ENCODE measurements around the gene HIRA. TPM values are rescaled to one million over a fixed set of nuclear protein-coding genes. Genes with fewer than 3 reads are reported as not detected.

Gene HIRA
- total and polyA plus RNA-seq, 4 donors: 4.1 to 32.5 (median 23.0) TPM

DNA sequence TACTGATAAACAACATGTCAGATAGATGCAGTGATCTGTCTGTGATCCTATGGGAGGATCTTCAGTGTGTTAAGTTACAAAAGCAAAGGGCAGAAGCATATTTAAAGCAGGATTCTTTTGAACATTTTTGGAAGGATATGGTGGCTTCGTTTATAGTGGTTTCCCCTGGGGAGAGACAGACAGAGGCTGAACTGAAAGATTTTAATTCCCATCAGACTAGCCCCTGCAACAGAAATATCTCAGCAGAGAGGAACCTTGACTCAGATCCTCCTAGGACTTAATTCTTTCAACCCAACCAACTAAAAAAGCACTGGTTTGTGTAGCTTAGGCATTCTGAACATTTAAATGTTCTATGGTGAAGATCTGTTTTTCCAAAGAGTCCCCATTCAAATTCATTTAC, 145.7 kb downstream of the HIRA start:
- Histone ChIP-seq H3K27ac (ENCODE audit: low read depth in 1 of 2, low read length in 2 of 2) (no peak overlapping the region), H3K4me1 (ENCODE audit: control insufficient read depth in 4 of 4, insufficient read depth in 4 of 4, low read length in 3 of 4) (peaks cover 3 to 5% (median 5%) of the 10 kb centered on the region in 4 donors), H3K9me3 (ENCODE audit: control insufficient read depth in 4 of 4, low read length in 3 of 4) (no peaks in the 10 kb centered on the region), H3K4me3 (ENCODE audit: low read depth in 1 of 3, low read length in 3 of 3) (no peak overlapping the region), H3K9ac (ENCODE audit: low read depth in 1 of 2, low read length in 2 of 2) (no peak overlapping the region), H3K27me3 (ENCODE audit: control insufficient read depth in 4 of 4, insufficient read depth in 4 of 4, low read length in 3 of 4) (no peaks in the 10 kb centered on the region), H3K36me3 (ENCODE audit: control insufficient read depth in 4 of 4, insufficient read depth in 3 of 4, low read depth in 1 of 4, low read length in 3 of 4) (no peaks in the 10 kb centered on the region)
- DNase-seq (ENCODE audit: low spot score): no peak
- TF ChIP-seq JUND (IDR thresholded peaks at IDR 0.05): no peak
- TF ChIP-seq NR2F2 (IDR thresholded peaks at IDR 0.05): no peak
- TF ChIP-seq TAF1 (conservative IDR thresholded peaks at IDR 0.05): no peak
- TF ChIP-seq SP1 (IDR thresholded peaks at IDR 0.05): no peak
- TF ChIP-seq, protein P1, sequence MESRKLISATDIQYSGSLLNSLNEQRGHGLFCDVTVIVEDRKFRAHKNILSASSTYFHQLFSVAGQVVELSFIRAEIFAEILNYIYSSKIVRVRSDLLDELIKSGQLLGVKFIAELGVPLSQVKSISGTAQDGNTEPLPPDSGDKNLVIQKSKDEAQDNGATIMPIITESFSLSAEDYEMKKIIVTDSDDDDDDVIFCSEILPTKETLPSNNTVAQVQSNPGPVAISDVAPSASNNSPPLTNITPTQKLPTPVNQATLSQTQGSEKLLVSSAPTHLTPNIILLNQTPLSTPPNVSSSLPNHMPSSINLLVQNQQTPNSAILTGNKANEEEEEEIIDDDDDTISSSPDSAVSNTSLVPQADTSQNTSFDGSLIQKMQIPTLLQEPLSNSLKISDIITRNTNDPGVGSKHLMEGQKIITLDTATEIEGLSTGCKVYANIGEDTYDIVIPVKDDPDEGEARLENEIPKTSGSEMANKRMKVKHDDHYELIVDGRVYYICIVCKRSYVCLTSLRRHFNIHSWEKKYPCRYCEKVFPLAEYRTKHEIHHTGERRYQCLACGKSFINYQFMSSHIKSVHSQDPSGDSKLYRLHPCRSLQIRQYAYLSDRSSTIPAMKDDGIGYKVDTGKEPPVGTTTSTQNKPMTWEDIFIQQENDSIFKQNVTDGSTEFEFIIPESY (IDR thresholded peaks at IDR 0.05): no peak
- TF ChIP-seq FOXA2 (IDR thresholded peaks at IDR 0.05): no peak
- no peak for TF ChIP-seq GABPA (IDR thresholded peaks at IDR 0.05 in 1 of 2, conservative IDR thresholded peaks at IDR 0.05 in 1 of 2)
- no peak for TF ChIP-seq YY1 (IDR thresholded peaks at IDR 0.05)
- no peak for TF ChIP-seq FOXA1 (IDR thresholded peaks at IDR 0.05)
- TF ChIP-seq, protein P2, sequence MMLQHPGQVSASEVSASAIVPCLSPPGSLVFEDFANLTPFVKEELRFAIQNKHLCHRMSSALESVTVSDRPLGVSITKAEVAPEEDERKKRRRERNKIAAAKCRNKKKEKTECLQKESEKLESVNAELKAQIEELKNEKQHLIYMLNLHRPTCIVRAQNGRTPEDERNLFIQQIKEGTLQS (IDR thresholded peaks at IDR 0.05): no peak
- no peak for TF ChIP-seq HNF4G (IDR thresholded peaks at IDR 0.05)
- TF ChIP-seq, protein P3, sequence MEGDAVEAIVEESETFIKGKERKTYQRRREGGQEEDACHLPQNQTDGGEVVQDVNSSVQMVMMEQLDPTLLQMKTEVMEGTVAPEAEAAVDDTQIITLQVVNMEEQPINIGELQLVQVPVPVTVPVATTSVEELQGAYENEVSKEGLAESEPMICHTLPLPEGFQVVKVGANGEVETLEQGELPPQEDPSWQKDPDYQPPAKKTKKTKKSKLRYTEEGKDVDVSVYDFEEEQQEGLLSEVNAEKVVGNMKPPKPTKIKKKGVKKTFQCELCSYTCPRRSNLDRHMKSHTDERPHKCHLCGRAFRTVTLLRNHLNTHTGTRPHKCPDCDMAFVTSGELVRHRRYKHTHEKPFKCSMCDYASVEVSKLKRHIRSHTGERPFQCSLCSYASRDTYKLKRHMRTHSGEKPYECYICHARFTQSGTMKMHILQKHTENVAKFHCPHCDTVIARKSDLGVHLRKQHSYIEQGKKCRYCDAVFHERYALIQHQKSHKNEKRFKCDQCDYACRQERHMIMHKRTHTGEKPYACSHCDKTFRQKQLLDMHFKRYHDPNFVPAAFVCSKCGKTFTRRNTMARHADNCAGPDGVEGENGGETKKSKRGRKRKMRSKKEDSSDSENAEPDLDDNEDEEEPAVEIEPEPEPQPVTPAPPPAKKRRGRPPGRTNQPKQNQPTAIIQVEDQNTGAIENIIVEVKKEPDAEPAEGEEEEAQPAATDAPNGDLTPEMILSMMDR (IDR thresholded peaks at IDR 0.05; ENCODE audit: low read depth, low read length, missing input control): no peak
- TF ChIP-seq HNF4A (conservative IDR thresholded peaks at IDR 0.05): no peak
- TF ChIP-seq, protein P4, sequence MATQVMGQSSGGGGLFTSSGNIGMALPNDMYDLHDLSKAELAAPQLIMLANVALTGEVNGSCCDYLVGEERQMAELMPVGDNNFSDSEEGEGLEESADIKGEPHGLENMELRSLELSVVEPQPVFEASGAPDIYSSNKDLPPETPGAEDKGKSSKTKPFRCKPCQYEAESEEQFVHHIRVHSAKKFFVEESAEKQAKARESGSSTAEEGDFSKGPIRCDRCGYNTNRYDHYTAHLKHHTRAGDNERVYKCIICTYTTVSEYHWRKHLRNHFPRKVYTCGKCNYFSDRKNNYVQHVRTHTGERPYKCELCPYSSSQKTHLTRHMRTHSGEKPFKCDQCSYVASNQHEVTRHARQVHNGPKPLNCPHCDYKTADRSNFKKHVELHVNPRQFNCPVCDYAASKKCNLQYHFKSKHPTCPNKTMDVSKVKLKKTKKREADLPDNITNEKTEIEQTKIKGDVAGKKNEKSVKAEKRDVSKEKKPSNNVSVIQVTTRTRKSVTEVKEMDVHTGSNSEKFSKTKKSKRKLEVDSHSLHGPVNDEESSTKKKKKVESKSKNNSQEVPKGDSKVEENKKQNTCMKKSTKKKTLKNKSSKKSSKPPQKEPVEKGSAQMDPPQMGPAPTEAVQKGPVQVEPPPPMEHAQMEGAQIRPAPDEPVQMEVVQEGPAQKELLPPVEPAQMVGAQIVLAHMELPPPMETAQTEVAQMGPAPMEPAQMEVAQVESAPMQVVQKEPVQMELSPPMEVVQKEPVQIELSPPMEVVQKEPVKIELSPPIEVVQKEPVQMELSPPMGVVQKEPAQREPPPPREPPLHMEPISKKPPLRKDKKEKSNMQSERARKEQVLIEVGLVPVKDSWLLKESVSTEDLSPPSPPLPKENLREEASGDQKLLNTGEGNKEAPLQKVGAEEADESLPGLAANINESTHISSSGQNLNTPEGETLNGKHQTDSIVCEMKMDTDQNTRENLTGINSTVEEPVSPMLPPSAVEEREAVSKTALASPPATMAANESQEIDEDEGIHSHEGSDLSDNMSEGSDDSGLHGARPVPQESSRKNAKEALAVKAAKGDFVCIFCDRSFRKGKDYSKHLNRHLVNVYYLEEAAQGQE (IDR thresholded peaks at IDR 0.05): no peak
- no peak for TF ChIP-seq EGR1 (IDR thresholded peaks at IDR 0.05; ENCODE audit: low read depth in 2 of 2)
- TF ChIP-seq RAD21 (IDR thresholded peaks at IDR 0.05): no peak
- TF ChIP-seq, protein P5, sequence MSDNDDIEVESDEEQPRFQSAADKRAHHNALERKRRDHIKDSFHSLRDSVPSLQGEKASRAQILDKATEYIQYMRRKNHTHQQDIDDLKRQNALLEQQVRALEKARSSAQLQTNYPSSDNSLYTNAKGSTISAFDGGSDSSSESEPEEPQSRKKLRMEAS (IDR thresholded peaks at IDR 0.05): no peak
- WGBS: 77% methylated on average over 1 of the region's 1 CpG

Small RNAs within 50 kb of the gene (small RNA-seq; reads per million reads assigned to genes)
- gene RN7SL168P: not detected

Other genes with a start within 250 kb of the HIRA start
- gene CLTCL1, start 140.0 kb downstream of the HIRA start, total RNA-seq: 1 to 10 TPM; 2.7 to 4.8 TPM
- gene CLTCL1, start 140.0 kb downstream of the HIRA start, polyA plus RNA-seq: 1 to 10 TPM; 2.0 to 2.4 TPM
- 10 to 100 TPM; 11.3 to 26.4 TPM for gene MRPL40, start 812 bp upstream of the HIRA start, total RNA-seq
- 10 to 100 TPM; 28.9 to 52.0 TPM for gene MRPL40, start 812 bp upstream of the HIRA start, polyA plus RNA-seq
- 10 to 100 TPM; 12.4 to 22.4 TPM for gene C22orf39, start 16.0 kb upstream of the HIRA start, total RNA-seq
- gene C22orf39, start 16.0 kb upstream of the HIRA start, polyA plus RNA-seq: 10 to 100 TPM; 11.3 to 14.6 TPM
- gene UFD1, start 47.5 kb upstream of the HIRA start, total RNA-seq: 10 to 100 TPM; 28.2 to 46.2 TPM
- 10 to 100 TPM; 63.0 to 64.2 TPM for gene UFD1, start 47.5 kb upstream of the HIRA start, polyA plus RNA-seq
- 10 to 100 TPM in 1 of 2 donors, under 1 TPM in 1; 0.33 to 15.5 TPM for gene CDC45, start 48.2 kb upstream of the HIRA start, total RNA-seq
- gene CDC45, start 48.2 kb upstream of the HIRA start, polyA plus RNA-seq: 1 to 10 TPM in 1 of 2 donors, under 1 TPM in 1; 0.43 to 1.4 TPM
- 10 to 100 TPM; 23.0 to 31.5 TPM for gene CLDN5, start 92.7 kb upstream of the HIRA start, total RNA-seq
- 10 to 100 TPM; 15.6 to 21.9 TPM for gene CLDN5, start 92.7 kb upstream of the HIRA start, polyA plus RNA-seq